GM13976 (cell line): ENCODE data around the gene GOSR2.

Experiments used
- DNase-seq: peaks from one replicate; pipeline ENCODE4 v3.0.0; 2012; ENCODE audit warnings: low spot score
- CTCF ChIP-seq: IDR thresholded peaks from 2 replicates; pipeline ENCODE4 v1.5.1; 2012; ENCODE audit warnings: borderline replicate concordance, mild to moderate bottlenecking; ENCODE audit not compliant: insufficient read depth; ENCODE audit errors: extremely low read depth, missing control alignments, control extremely low read depth
- in situ Hi-C: fragments of 300-500 bp; cut with MboI; formaldehyde crosslinking; loops from one replicate; pipeline ENCODE4 v1.12.0; 2022; ENCODE audit warnings: low sequenced_read_pairs, mixed read lengths, inconsistent platforms; ENCODE audit not compliant: unreplicated experiment

The GOSR2 gene

GRCh38 chr17:46884552-46884951 is 38.4 kb upstream of the GOSR2 start:
- in situ Hi-C loops: loop anchor here (25.0 kb wide), 1 partner anchor 97 kb away; no protein-coding TSS in a partner anchor
- DNase-seq: no peak
- TF ChIP-seq CTCF: no peak

GRCh38 chr17:46885415-46886309 is 37.3 kb upstream of the GOSR2 start:
- no peak for TF ChIP-seq CTCF
- no peak for DNase-seq

GRCh38 chr17:46886310-46886663 is 36.7 kb upstream of the GOSR2 start:
- in situ Hi-C loops: loop anchor here (25.0 kb wide), 1 partner anchor 99 kb away; no protein-coding TSS in a partner anchor
- DNase-seq: no peak
- no peak for TF ChIP-seq CTCF

More at GRCh38 chr17:46885415-46886309, 37.3 kb upstream of the GOSR2 start:
- in situ Hi-C loops: loop anchor here (25.0 kb wide), 1 partner anchor 98 kb away; no protein-coding TSS in a partner anchor

GRCh38 chr17:46887717-46888116 is 35.2 kb upstream of the GOSR2 start:
- TF ChIP-seq CTCF: no peak
- in situ Hi-C loops: loop anchor here (25.0 kb wide), 1 partner anchor 100 kb away; no protein-coding TSS in a partner anchor
- no peak for DNase-seq

- no peak for DNase-seq
- no peak for TF ChIP-seq CTCF
- in situ Hi-C loops: loop anchor here (25.0 kb wide), 1 partner anchor 101 kb away; no protein-coding TSS in a partner anchor
Observed at GRCh38 chr17:46888727-46889126, 34.2 kb upstream of the GOSR2 start.

GRCh38 chr17:46889519-46889918 is 33.4 kb upstream of the GOSR2 start:
- DNase-seq: no peak
- TF ChIP-seq CTCF: no peak
- in situ Hi-C loops: loop anchor here (25.0 kb wide), 1 partner anchor 102 kb away; no protein-coding TSS in a partner anchor
